Ascending aorta (tissue), 2 donors: ENCODE data around the gene ARID3B. TPM values are rescaled to one million over a fixed set of nuclear protein-coding genes. Genes with fewer than 3 reads are reported as not detected.

Source experiments
- DNase-seq, 2 donors: peaks; one replicate each; pipeline ENCODE4 v3.0.0-alpha.2; 2019; ENCODE audit warnings: low spot score in 2 of 2
- H3K27ac ChIP-seq, 2 donors: fragments of 200-600 bp; sonication (generic); one replicate each; pipeline ENCODE4 v1.5.1; 2016 to 2017; ENCODE audit warnings: mild to moderate bottlenecking in 1 of 2
- H3K27me3 ChIP-seq: fragments of 200-600 bp; sonication (generic); one replicate; pipeline ENCODE4 v1.5.1; 2017
- H3K36me3 ChIP-seq, 2 donors: fragments of 200-600 bp; sonication (generic); one replicate each; pipeline ENCODE4 v1.5.1; 2016
- H3K4me1 ChIP-seq, 2 donors: fragments of 200-600 bp; sonication (generic); one replicate each; pipeline ENCODE4 v1.5.1; 2016 to 2017; ENCODE audit warnings: mild to moderate bottlenecking in 1 of 2
- H3K4me3 ChIP-seq, 2 donors: fragments of 200-600 bp; sonication (generic); one replicate each; pipeline ENCODE4 v1.5.1; 2016 to 2017; ENCODE audit warnings: mild to moderate bottlenecking in 1 of 2
- H3K9me3 ChIP-seq, 2 donors: fragments of 200-600 bp; sonication (generic); one replicate each; pipeline ENCODE4 v1.5.1; 2016
- CTCF ChIP-seq, 3 experiments: fragments of 200-600 bp in 2 of 3; fragments of 450-650 bp in 1 of 3; sonication (generic) in 2 of 3; IDR thresholded peaks; one replicate each; pipeline ENCODE4 v1.5.1; 2016 to 2019; ENCODE audit warnings: antibody characterized with exemption in 3 of 3, mild to moderate bottlenecking in 1 of 3, moderate library complexity in 1 of 3
- intact Hi-C: fragments of 100-400 bp; cut with DNase I; formaldehyde crosslinking; loops from one replicate; pipeline ENCODE4 v1.15.1; 2023
- total RNA-seq: library from RNA; depleted of rRNA; stranded (reverse); fragments of >200 nt; gene quantifications from one replicate; pipeline ENCODE4 v1.1.0, GENCODE V29; 2016

ARID3B gene
- total RNA-seq, 1 donor from 2014 or later = 13.3 TPM

GRCh38 chr15:74618841-74619596 is 78.0 kb downstream of the ARID3B start:
- Histone ChIP-seq H3K9me3 (no peaks in the 10 kb centered on the region), H3K36me3 (peaks cover 49% of the 10 kb centered on the region in 2 donors), H3K4me1 (peaks cover 23% of the 10 kb centered on the region in 2 donors), H3K27me3 (no peaks in the 10 kb centered on the region), H3K27ac (no peak overlapping the region), H3K4me3 (no peak overlapping the region)
- TF ChIP-seq CTCF (IDR thresholded peaks at IDR 0.05) = no peak
- DNase-seq = no peak
- intact Hi-C loops = loop anchor here (5.0 to 10.0 kb wide), 2 partner anchors 78 to 336 kb away; partner anchors contain the start of genes EDC3 and RPP25

- no peak for DNase-seq
- Histone ChIP-seq H3K36me3 (peaks cover 60% of the 10 kb centered on the region in 2 donors), H3K4me3 (no peak overlapping the region), H3K4me1 (peaks cover 20 to 21% of the 10 kb centered on the region in 2 donors), H3K9me3 (no peaks in the 10 kb centered on the region), H3K27me3 (no peaks in the 10 kb centered on the region), H3K27ac (no peak overlapping the region)
- intact Hi-C loops = loop anchor here (5.0 to 10.0 kb wide), 2 partner anchors 77 to 335 kb away; partner anchors contain the start of genes EDC3 and RPP25
- no peak for TF ChIP-seq CTCF (IDR thresholded peaks at IDR 0.05)
Observed at GRCh38 chr15:74619916-74620635, 79.1 kb downstream of the ARID3B start.

- DNase-seq = no peak
- peaks cover 20 to 21% of the 10 kb centered on the region in 2 donors for H3K4me1 ChIP-seq
- peaks cover 68% of the 10 kb centered on the region in 2 donors for H3K36me3 ChIP-seq
- no peak overlapping the region for H3K4me3 ChIP-seq
- no peaks in the 10 kb centered on the region for H3K9me3 ChIP-seq
- no peak overlapping the region for H3K27ac ChIP-seq
- no peaks in the 10 kb centered on the region for H3K27me3 ChIP-seq
- intact Hi-C loops = no loop called here
- TF ChIP-seq CTCF (IDR thresholded peaks at IDR 0.05) = peak; percentile 40 to 56 (median 44)
Observed at GRCh38 chr15:74620636-74621545, 79.9 kb downstream of the ARID3B start.

GRCh38 chr15:74621546-74621920 is 80.5 kb downstream of the ARID3B start:
- peaks cover 73 to 74% of the 10 kb centered on the region in 2 donors for H3K36me3 ChIP-seq
- no peaks in the 10 kb centered on the region for H3K27me3 ChIP-seq
- no peak overlapping the region for H3K27ac ChIP-seq
- intact Hi-C loops = no loop called here
- no peak overlapping the region for H3K4me3 ChIP-seq
- H3K4me1 ChIP-seq = peaks cover 19 to 20% of the 10 kb centered on the region in 2 donors
- H3K9me3 ChIP-seq = no peaks in the 10 kb centered on the region
- no peak for DNase-seq
- no peak for TF ChIP-seq CTCF (IDR thresholded peaks at IDR 0.05)

GRCh38 chr15:74621936-74622335 is 80.9 kb downstream of the ARID3B start:
- H3K4me1 ChIP-seq = peaks cover 15 to 17% of the 10 kb centered on the region in 2 donors
- no peak for DNase-seq
- H3K9me3 ChIP-seq = no peaks in the 10 kb centered on the region
- peaks cover 77 to 78% of the 10 kb centered on the region in 2 donors for H3K36me3 ChIP-seq
- intact Hi-C loops = no loop called here
- no peaks in the 10 kb centered on the region for H3K27me3 ChIP-seq
- H3K4me3 ChIP-seq = no peak overlapping the region
- H3K27ac ChIP-seq = no peak overlapping the region
- no peak for TF ChIP-seq CTCF (IDR thresholded peaks at IDR 0.05)
